Measurements from ENCODE around the gene KCNK18. TPM values are rescaled to one million over a fixed set of nuclear protein-coding genes. Genes with fewer than 3 reads are reported as not detected.

Gene KCNK18
- total and polyA plus RNA-seq, 10 of the 15 experiments (the other 5 are each of a cell fraction or from before 2014, with no cell fraction given), result not detected

DNA sequence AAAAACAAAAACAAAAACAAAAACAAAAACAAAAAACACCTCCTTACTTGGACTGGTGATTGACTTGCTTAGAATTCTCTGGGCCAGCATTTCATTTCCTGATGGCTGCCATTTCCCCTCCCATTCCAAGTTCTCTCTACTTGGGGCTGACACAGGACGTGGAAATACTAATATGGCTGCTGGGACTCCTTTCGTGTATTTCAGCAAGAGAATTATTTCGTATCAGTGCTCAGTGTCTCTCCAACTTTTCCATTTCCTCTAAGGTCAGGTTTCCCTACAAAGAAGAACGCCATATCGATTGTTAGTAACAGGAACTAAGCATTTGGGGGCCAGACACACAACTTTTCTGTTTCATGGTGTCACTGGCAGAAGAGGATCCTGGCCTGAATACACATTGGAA is 36.7 kb upstream of the KCNK18 start:
- intact Hi-C loops (cut with micrococcal nuclease; ENCODE audit: unreplicated experiment) (no loop called here), in situ Hi-C loops (cut with MboI) (no loop called here)
- H3K79me2 ChIP-seq (ENCODE audit: control insufficient read depth, insufficient read depth, low read length), result no peaks in the 10 kb centered on the region
- TF ChIP-seq JUND (IDR thresholded peaks at IDR 0.05; ENCODE audit: low read depth, low read length) (no peak), NFXL1 (IDR thresholded peaks at IDR 0.05; ENCODE audit: borderline replicate concordance) (no peak), NFYA (IDR thresholded peaks at IDR 0.05; ENCODE audit: borderline replicate concordance, low read depth, low read length) (no peak), YY1 (IDR thresholded peaks at IDR 0.05; ENCODE audit: low read depth, low read length) (no peak), TAF1 (IDR thresholded peaks at IDR 0.05; ENCODE audit: borderline replicate concordance, low read depth, low read length) (no peak), ESRRA (IDR thresholded peaks at IDR 0.05; ENCODE audit: low read length) (no peak), BMI1 (IDR thresholded peaks at IDR 0.05; ENCODE audit: borderline replicate concordance) (no peak)
- 0% methylated on average over 5 of the region's 5 CpGs for WGBS (ENCODE audit: insufficient coverage, insufficient replicate concordance, low lambda C conversion rate, missing lambda C conversion rate)
- no peaks in the 10 kb centered on the region for H3K36me3 ChIP-seq (ENCODE audit: control insufficient read depth in 2 of 2, insufficient read depth in 2 of 2, low read length in 1 of 2)
- no peaks in the 10 kb centered on the region for H4K20me1 ChIP-seq (ENCODE audit: control insufficient read depth, insufficient read depth)
- FAIRE-seq (no peak), DNase-seq (ENCODE audit: low read depth, low spot score) (no peak), ATAC-seq (no peak)
- CTCF ChIA-PET, result no interaction called here
- no peaks in the 10 kb centered on the region for H3K4me1 ChIP-seq (ENCODE audit: control insufficient read depth, insufficient read depth, low read length)
- no peak overlapping the region for H3K27ac ChIP-seq (ENCODE audit: control insufficient read depth, insufficient read depth)
- no peak overlapping the region for H3K4me2 ChIP-seq (ENCODE audit: control insufficient read depth, insufficient read depth)
- POLR2A ChIA-PET, result no interaction called here
- H3K4me3 ChIP-seq, result no peak overlapping the region
- no peak overlapping the region for H2AFZ ChIP-seq (ENCODE audit: control insufficient read depth, low read depth, low read length)
- SMC1A ChIA-PET (ENCODE audit: uncharacterized antibody, unreplicated experiment), result no interaction called here
- peaks cover 8 to 23% of the 10 kb centered on the region in 2 experiments for H3K27me3 ChIP-seq (replicated peaks in 1 of 2; ENCODE audit: control insufficient read depth in 2 of 2, insufficient read depth in 2 of 2, low read length in 1 of 2)
- H3K9ac ChIP-seq (ENCODE audit: control insufficient read depth, insufficient read depth, low read length), result no peak overlapping the region
- BruUV-seq (replicated peaks), result no TSS peak
- RAD21 ChIA-PET (ENCODE audit: unreplicated experiment), result no interaction called here
- H3K9me3 ChIP-seq (replicated peaks; ENCODE audit: control insufficient read depth, insufficient read depth, low read length), result no peaks in the 10 kb centered on the region

DNA sequence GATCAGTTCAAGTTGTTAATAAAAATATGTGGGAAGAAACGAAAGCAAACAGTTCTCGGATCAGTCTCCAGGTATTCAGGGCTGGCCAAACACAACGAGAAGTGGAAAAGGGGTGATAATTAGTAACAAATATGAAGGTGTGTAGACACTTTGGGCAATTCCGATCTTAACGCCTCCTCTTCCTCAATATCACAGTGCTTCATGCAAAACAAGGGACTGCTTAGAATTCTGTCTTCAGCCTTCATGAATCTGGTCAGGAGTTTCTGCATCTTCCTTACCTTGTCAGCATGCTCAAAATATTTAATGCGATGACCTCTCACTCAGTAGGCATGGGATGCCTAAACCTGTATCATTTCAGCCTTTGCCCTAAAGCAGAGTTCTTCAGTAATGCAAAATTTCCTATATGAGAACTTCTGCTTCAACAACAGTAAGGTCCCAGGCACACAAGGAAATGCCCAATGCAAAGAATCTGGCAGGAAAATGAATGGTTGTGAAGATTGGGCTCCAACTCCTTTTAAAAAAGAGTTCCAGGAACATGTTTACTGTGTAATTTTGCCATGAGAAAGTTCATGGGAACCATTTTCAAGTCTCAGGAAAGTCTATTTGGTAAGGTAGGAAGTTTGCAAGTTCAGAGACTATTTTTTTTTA is 35.8 kb upstream of the KCNK18 start:
- H3K4me2 ChIP-seq (ENCODE audit: control insufficient read depth, insufficient read depth), result no peak overlapping the region
- SMC1A ChIA-PET (ENCODE audit: uncharacterized antibody, unreplicated experiment), result no interaction called here
- TF ChIP-seq, protein P1, sequence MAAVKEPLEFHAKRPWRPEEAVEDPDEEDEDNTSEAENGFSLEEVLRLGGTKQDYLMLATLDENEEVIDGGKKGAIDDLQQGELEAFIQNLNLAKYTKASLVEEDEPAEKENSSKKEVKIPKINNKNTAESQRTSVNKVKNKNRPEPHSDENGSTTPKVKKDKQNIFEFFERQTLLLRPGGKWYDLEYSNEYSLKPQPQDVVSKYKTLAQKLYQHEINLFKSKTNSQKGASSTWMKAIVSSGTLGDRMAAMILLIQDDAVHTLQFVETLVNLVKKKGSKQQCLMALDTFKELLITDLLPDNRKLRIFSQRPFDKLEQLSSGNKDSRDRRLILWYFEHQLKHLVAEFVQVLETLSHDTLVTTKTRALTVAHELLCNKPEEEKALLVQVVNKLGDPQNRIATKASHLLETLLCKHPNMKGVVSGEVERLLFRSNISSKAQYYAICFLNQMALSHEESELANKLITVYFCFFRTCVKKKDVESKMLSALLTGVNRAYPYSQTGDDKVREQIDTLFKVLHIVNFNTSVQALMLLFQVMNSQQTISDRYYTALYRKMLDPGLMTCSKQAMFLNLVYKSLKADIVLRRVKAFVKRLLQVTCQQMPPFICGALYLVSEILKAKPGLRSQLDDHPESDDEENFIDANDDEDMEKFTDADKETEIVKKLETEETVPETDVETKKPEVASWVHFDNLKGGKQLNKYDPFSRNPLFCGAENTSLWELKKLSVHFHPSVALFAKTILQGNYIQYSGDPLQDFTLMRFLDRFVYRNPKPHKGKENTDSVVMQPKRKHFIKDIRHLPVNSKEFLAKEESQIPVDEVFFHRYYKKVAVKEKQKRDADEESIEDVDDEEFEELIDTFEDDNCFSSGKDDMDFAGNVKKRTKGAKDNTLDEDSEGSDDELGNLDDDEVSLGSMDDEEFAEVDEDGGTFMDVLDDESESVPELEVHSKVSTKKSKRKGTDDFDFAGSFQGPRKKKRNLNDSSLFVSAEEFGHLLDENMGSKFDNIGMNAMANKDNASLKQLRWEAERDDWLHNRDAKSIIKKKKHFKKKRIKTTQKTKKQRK (IDR thresholded peaks at IDR 0.05; ENCODE audit: low read depth, low read length), result no peak
- TF ChIP-seq RCOR1 (conservative IDR thresholded peaks at IDR 0.05; ENCODE audit: low read depth, low read length), result no peak
- no peak for TF ChIP-seq GATAD2B (conservative IDR thresholded peaks at IDR 0.05; ENCODE audit: low read depth)
- TF ChIP-seq, protein P2, sequence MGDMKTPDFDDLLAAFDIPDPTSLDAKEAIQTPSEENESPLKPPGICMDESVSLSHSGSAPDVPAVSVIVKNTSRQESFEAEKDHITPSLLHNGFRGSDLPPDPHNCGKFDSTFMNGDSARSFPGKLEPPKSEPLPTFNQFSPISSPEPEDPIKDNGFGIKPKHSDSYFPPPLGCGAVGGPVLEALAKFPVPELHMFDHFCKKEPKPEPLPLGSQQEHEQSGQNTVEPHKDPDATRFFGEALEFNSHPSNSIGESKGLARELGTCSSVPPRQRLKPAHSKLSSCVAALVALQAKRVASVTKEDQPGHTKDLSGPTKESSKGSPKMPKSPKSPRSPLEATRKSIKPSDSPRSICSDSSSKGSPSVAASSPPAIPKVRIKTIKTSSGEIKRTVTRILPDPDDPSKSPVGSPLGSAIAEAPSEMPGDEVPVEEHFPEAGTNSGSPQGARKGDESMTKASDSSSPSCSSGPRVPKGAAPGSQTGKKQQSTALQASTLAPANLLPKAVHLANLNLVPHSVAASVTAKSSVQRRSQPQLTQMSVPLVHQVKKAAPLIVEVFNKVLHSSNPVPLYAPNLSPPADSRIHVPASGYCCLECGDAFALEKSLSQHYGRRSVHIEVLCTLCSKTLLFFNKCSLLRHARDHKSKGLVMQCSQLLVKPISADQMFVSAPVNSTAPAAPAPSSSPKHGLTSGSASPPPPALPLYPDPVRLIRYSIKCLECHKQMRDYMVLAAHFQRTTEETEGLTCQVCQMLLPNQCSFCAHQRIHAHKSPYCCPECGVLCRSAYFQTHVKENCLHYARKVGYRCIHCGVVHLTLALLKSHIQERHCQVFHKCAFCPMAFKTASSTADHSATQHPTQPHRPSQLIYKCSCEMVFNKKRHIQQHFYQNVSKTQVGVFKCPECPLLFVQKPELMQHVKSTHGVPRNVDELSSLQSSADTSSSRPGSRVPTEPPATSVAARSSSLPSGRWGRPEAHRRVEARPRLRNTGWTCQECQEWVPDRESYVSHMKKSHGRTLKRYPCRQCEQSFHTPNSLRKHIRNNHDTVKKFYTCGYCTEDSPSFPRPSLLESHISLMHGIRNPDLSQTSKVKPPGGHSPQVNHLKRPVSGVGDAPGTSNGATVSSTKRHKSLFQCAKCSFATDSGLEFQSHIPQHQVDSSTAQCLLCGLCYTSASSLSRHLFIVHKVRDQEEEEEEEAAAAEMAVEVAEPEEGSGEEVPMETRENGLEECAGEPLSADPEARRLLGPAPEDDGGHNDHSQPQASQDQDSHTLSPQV (IDR thresholded peaks at IDR 0.05), result no peak

More for the DNA sequence above, 35.8 kb upstream of the KCNK18 start:
- no TSS peak for BruUV-seq (replicated peaks)
- Histone ChIP-seq H4K20me1 (ENCODE audit: control insufficient read depth, insufficient read depth) (no peaks in the 10 kb centered on the region), H3K27ac (ENCODE audit: control insufficient read depth, insufficient read depth) (no peak overlapping the region), H3K27me3 (replicated peaks in 1 of 2; ENCODE audit: control insufficient read depth in 2 of 2, insufficient read depth in 2 of 2, low read length in 1 of 2) (peaks cover 14 to 31% of the 10 kb centered on the region in 2 experiments), H3K4me3 (no peak overlapping the region), H2AFZ (ENCODE audit: control insufficient read depth, low read depth, low read length) (no peak overlapping the region), H3K4me1 (ENCODE audit: control insufficient read depth, insufficient read depth, low read length) (no peaks in the 10 kb centered on the region), H3K79me2 (ENCODE audit: control insufficient read depth, insufficient read depth, low read length) (no peaks in the 10 kb centered on the region), H3K9ac (ENCODE audit: control insufficient read depth, insufficient read depth, low read length) (no peak overlapping the region), H3K36me3 (ENCODE audit: control insufficient read depth in 2 of 2, insufficient read depth in 2 of 2, low read length in 1 of 2) (no peaks in the 10 kb centered on the region), H3K9me3 (replicated peaks; ENCODE audit: control insufficient read depth, insufficient read depth, low read length) (no peaks in the 10 kb centered on the region)
- ChIA-PET POLR2A (no interaction called here), CTCF (no interaction called here), RAD21 (ENCODE audit: unreplicated experiment) (no interaction called here)
- WGBS (ENCODE audit: insufficient coverage, insufficient replicate concordance, low lambda C conversion rate, missing lambda C conversion rate), result 1% methylated on average over 6 of the region's 6 CpGs
- intact Hi-C loops (cut with micrococcal nuclease; ENCODE audit: unreplicated experiment), result no loop called here
- no peak for ATAC-seq
- in situ Hi-C loops (cut with MboI), result no loop called here
- FAIRE-seq, result no peak
- DNase-seq (ENCODE audit: low read depth, low spot score), result no peak

Data from GM12878 (cell line).